ENCODE results near the gene ATG16L2.

GRCh38 chr11:72842653-72843330 is 28.6 kb downstream of the ATG16L2 start:
- no peak for TF ChIP-seq CTCF (IDR thresholded peaks at IDR 0.05)
- no peak for TF ChIP-seq POLR2A (IDR thresholded peaks at IDR 0.05)

Measured in thyroid gland (tissue), 4 donors.